MG63 (cell line): ENCODE measurements around the gene SUPT3H. TPM values are rescaled to one million over a fixed set of nuclear protein-coding genes. Genes with fewer than 3 reads are reported as not detected.

ENCODE experiments used
- DNase-seq: peaks from one replicate; pipeline ENCODE4 v3.0.0-alpha.2; 2020
- H3K27me3 ChIP-seq: fragments of 250-450 bp; sonication (Bioruptor Pico); 2 replicates; pipeline ENCODE4 v1.5.1; 2020; ENCODE audit warnings: mild to moderate bottlenecking, moderate library complexity
- H3K36me3 ChIP-seq: fragments of 250-450 bp; sonication (Bioruptor Pico); 2 replicates; pipeline ENCODE4 v1.5.1; 2020; ENCODE audit warnings: mild to moderate bottlenecking, moderate library complexity
- H3K4me3 ChIP-seq: fragments of 250-450 bp; sonication (Bioruptor Pico); 2 replicates; pipeline ENCODE4 v1.5.1; 2020; ENCODE audit warnings: mild to moderate bottlenecking, moderate library complexity
- H3K9me3 ChIP-seq: fragments of 250-450 bp; sonication (Bioruptor Pico); 2 replicates; pipeline ENCODE4 v1.5.1; 2020; ENCODE audit warnings: mild to moderate bottlenecking, moderate library complexity
- total RNA-seq: library from RNA; depleted of rRNA; stranded (reverse); fragments of >200 nt; shearing (Covaris generic); gene quantifications from 2 replicates; pipeline ENCODE4 v1.2.3, GENCODE V29; 2014; ENCODE audit warnings: low replicate concordance

Gene SUPT3H
- total RNA-seq, 1 experiment from 2014 or later = not detected

- no peaks in the 10 kb centered on the region for H3K27me3 ChIP-seq
- H3K36me3 ChIP-seq = no peaks in the 10 kb centered on the region
- H3K4me3 ChIP-seq = no peak overlapping the region
- DNase-seq = no peak
- no peaks in the 10 kb centered on the region for H3K9me3 ChIP-seq
Measured at GRCh38 chr6:44800784-44801592, 576.7 kb downstream of the SUPT3H start.

- Histone ChIP-seq H3K36me3 (no peaks in the 10 kb centered on the region), H3K27me3 (no peaks in the 10 kb centered on the region), H3K4me3 (no peak overlapping the region), H3K9me3 (no peaks in the 10 kb centered on the region)
- DNase-seq = peak; percentile 71
Measured at GRCh38 chr6:44800171-44800783, 577.5 kb downstream of the SUPT3H start.

GRCh38 chr6:44797746-44798145, 580.0 kb downstream of the SUPT3H start:
- Histone ChIP-seq H3K4me3 (no peak overlapping the region), H3K9me3 (no peaks in the 10 kb centered on the region), H3K27me3 (no peaks in the 10 kb centered on the region), H3K36me3 (no peaks in the 10 kb centered on the region)
- DNase-seq = no peak

GRCh38 chr6:44795326-44795725, 582.4 kb downstream of the SUPT3H start:
- no peaks in the 10 kb centered on the region for H3K9me3 ChIP-seq
- no peak overlapping the region for H3K4me3 ChIP-seq
- H3K36me3 ChIP-seq = no peaks in the 10 kb centered on the region
- no peaks in the 10 kb centered on the region for H3K27me3 ChIP-seq
- no peak for DNase-seq

- no peak for DNase-seq
- no peaks in the 10 kb centered on the region for H3K27me3 ChIP-seq
- H3K36me3 ChIP-seq = no peaks in the 10 kb centered on the region
- H3K4me3 ChIP-seq = no peak overlapping the region
- peaks cover 4% of the 10 kb centered on the region for H3K9me3 ChIP-seq
Measured at GRCh38 chr6:44789806-44790205, 587.9 kb downstream of the SUPT3H start.

- no peak for DNase-seq
- H3K36me3 ChIP-seq = no peaks in the 10 kb centered on the region
- peaks cover 11% of the 10 kb centered on the region for H3K9me3 ChIP-seq
- no peaks in the 10 kb centered on the region for H3K27me3 ChIP-seq
- H3K4me3 ChIP-seq = no peak overlapping the region
Measured at GRCh38 chr6:44789061-44789460, 588.7 kb downstream of the SUPT3H start.

- peaks cover 15% of the 10 kb centered on the region for H3K9me3 ChIP-seq
- H3K27me3 ChIP-seq = no peaks in the 10 kb centered on the region
- H3K4me3 ChIP-seq = no peak overlapping the region
- DNase-seq = peak; percentile 33
- no peaks in the 10 kb centered on the region for H3K36me3 ChIP-seq
Measured at GRCh38 chr6:44788387-44788981, 589.2 kb downstream of the SUPT3H start.

GRCh38 chr6:44787254-44787834, 590.4 kb downstream of the SUPT3H start:
- Histone ChIP-seq H3K9me3 (peaks cover 15% of the 10 kb centered on the region), H3K4me3 (no peak overlapping the region), H3K36me3 (no peaks in the 10 kb centered on the region), H3K27me3 (no peaks in the 10 kb centered on the region)
- DNase-seq = no peak

- no peak for DNase-seq
- no peaks in the 10 kb centered on the region for H3K36me3 ChIP-seq
- H3K4me3 ChIP-seq = no peak overlapping the region
- no peaks in the 10 kb centered on the region for H3K27me3 ChIP-seq
- peaks cover 15% of the 10 kb centered on the region for H3K9me3 ChIP-seq
Measured at GRCh38 chr6:44785130-44785529, 592.6 kb downstream of the SUPT3H start.

- DNase-seq = no peak
- no peak overlapping the region for H3K4me3 ChIP-seq
- H3K27me3 ChIP-seq = no peaks in the 10 kb centered on the region
- H3K36me3 ChIP-seq = no peaks in the 10 kb centered on the region
- H3K9me3 ChIP-seq = peaks cover 15% of the 10 kb centered on the region
Measured at GRCh38 chr6:44784195-44784594, 593.5 kb downstream of the SUPT3H start.

GRCh38 chr6:44782892-44783291, 594.8 kb downstream of the SUPT3H start:
- Histone ChIP-seq H3K36me3 (no peaks in the 10 kb centered on the region), H3K27me3 (no peaks in the 10 kb centered on the region), H3K4me3 (no peak overlapping the region), H3K9me3 (peaks cover 15% of the 10 kb centered on the region)
- DNase-seq = no peak

- peaks cover 15% of the 10 kb centered on the region for H3K9me3 ChIP-seq
- H3K4me3 ChIP-seq = no peak overlapping the region
- no peaks in the 10 kb centered on the region for H3K36me3 ChIP-seq
- H3K27me3 ChIP-seq = no peaks in the 10 kb centered on the region
- DNase-seq = no peak
Measured at GRCh38 chr6:44781912-44782597, 595.7 kb downstream of the SUPT3H start.

GRCh38 chr6:44780161-44780560, 597.6 kb downstream of the SUPT3H start:
- Histone ChIP-seq H3K36me3 (no peaks in the 10 kb centered on the region), H3K9me3 (peaks cover 15% of the 10 kb centered on the region), H3K27me3 (no peaks in the 10 kb centered on the region), H3K4me3 (no peak overlapping the region)
- DNase-seq = no peak

GRCh38 chr6:44779130-44779826, 598.5 kb downstream of the SUPT3H start:
- Histone ChIP-seq H3K27me3 (no peaks in the 10 kb centered on the region), H3K4me3 (no peak overlapping the region), H3K36me3 (no peaks in the 10 kb centered on the region), H3K9me3 (peaks cover 6% of the 10 kb centered on the region)
- no peak for DNase-seq
